ENCODE data around the gene DOP1A. TPM values are rescaled to one million over a fixed set of nuclear protein-coding genes. Genes with fewer than 3 reads are reported as not detected.
A peak's percentile ranks its signal among the peaks of the same experiment; 100 is the strongest.

The DOP1A gene
- total and polyA plus RNA-seq, 2 of the 4 experiments (the other 2 are of a cell fraction): 6.0 to 32.4 TPM

GRCh38 chr6:83124553-83124952, 57.1 kb downstream of the DOP1A start:
- Histone ChIP-seq H2AK9ac (replicated peaks; ENCODE audit: low read depth, low read length, poor library complexity) (no peak overlapping the region), H4K91ac (ENCODE audit: insufficient read depth, low read depth, low read length) (no peak overlapping the region), H3K4ac (ENCODE audit: low read depth, low read length) (no peak overlapping the region), H2BK5ac (ENCODE audit: low read depth, low read length, poor library complexity, severe bottlenecking) (no peak overlapping the region), H4K20me1 (ENCODE audit: insufficient read depth, low read length) (peaks cover 3% of the 10 kb centered on the region; the same call in 1 of the 2 replicates), H2BK15ac (ENCODE audit: low read depth, low read length) (no peak overlapping the region), H3K14ac (replicated peaks; ENCODE audit: low read depth, low read length) (no peak overlapping the region), H3K9me3 (ENCODE audit: control insufficient read depth, insufficient read depth, low read length) (no peaks in the 10 kb centered on the region), H3K18ac (ENCODE audit: low read depth, low read length) (no peak overlapping the region), H4K5ac (ENCODE audit: low read depth, low read length) (no peak overlapping the region), H3K9me1 (ENCODE audit: insufficient read depth, low read length) (peaks cover 11% of the 10 kb centered on the region), H3K79me1 (ENCODE audit: low read depth in 1 of 2, low read length in 2 of 2) (peaks cover 0 to 8% of the 10 kb centered on the region in 2 experiments; a peak in 2 of 4 replicates), H3K27ac (ENCODE audit: insufficient read depth, low read length) (no peak overlapping the region), H3K4me1 (ENCODE audit: control insufficient read depth, insufficient read depth, low read length) (peaks cover 6% of the 10 kb centered on the region), H3K4me3 (ENCODE audit: insufficient read depth, low read depth, low read length) (no peak overlapping the region), H3K4me2 (ENCODE audit: low read depth, low read length) (no peak overlapping the region), H2AFZ (replicated peaks; ENCODE audit: low read length, poor library complexity) (no peak overlapping the region), H2BK120ac (ENCODE audit: low read depth, low read length) (no peak overlapping the region), H2AK5ac (ENCODE audit: low read depth, low read length) (no peak overlapping the region), H2BK20ac (ENCODE audit: low read depth, low read length) (no peak overlapping the region), H4K8ac (ENCODE audit: low read depth in 2 of 2, low read length in 2 of 2) (no peak overlapping the region), H3K23ac (ENCODE audit: low read depth, low read length) (no peak overlapping the region), H3K27me3 (ENCODE audit: control insufficient read depth, insufficient read depth, low read length) (no peaks in the 10 kb centered on the region), H3K56ac (ENCODE audit: extremely low read depth, insufficient read depth, low read length) (no peak overlapping the region), H3K9ac (ENCODE audit: low read depth, low read length) (no peak overlapping the region), H3K36me3 (ENCODE audit: control insufficient read depth, insufficient read depth, low read length) (peaks cover 12% of the 10 kb centered on the region)
- in situ Hi-C loops (cut with MboI; ENCODE audit: low sequenced_read_pairs): no loop called here
- DNase-seq: no peak
- ATAC-seq (ENCODE audit: low read depth): no peak
- POLR2A ChIA-PET (ENCODE audit: unreplicated experiment): no interaction called here
- CTCF ChIA-PET: no interaction called here
- intact Hi-C loops (cut with micrococcal nuclease): no loop called here
- dilution Hi-C loops (cut with HindIII; ENCODE audit: low sequenced_read_pairs, unreplicated experiment): no loop called here
- TF ChIP-seq BHLHE40 (IDR thresholded peaks at IDR 0.05; ENCODE audit: low read depth, low read length) (no peak), MAFK (IDR thresholded peaks at IDR 0.05; ENCODE audit: low read depth, low read length) (peak; percentile 47; the same call in 1 of the 2 replicates), FOS (IDR thresholded peaks at IDR 0.05; ENCODE audit: low read depth, low read length) (no peak), CTCF (conservative IDR thresholded peaks at IDR 0.05; ENCODE audit: low read depth, low read length) (no peak), RAD21 (IDR thresholded peaks at IDR 0.05; ENCODE audit: low read length) (no peak)
- no CpG with 5 or more reads among the region's 3 CpGs for WGBS, 2 experiments (ENCODE audit: extremely low coverage in 2 of 2, insufficient read length in 1 of 2)
- no TSS peak for BruUV-seq (replicated peaks)

Data from IMR-90 (cell line).